ENCODE measurements around the gene TNFRSF19.

TNFRSF19 gene

GRCh38 chr13:23722726-23723453, 152.7 kb downstream of the TNFRSF19 start:
- DNase-seq (ENCODE audit: low read depth): no peak

GRCh38 chr13:23723471-23723870, 153.3 kb downstream of the TNFRSF19 start:
- DNase-seq (ENCODE audit: low read depth): no peak

GRCh38 chr13:23724196-23724970, 154.2 kb downstream of the TNFRSF19 start:
- DNase-seq (ENCODE audit: low read depth): no peak

Data from activated T-cell treated with anti-CD3 and anti-CD28 coated beads for 24 hours (primary cell).